Testis (tissue), 3 donors: ENCODE measurements around the gene TOM1L2. TPM values are rescaled to one million over a fixed set of nuclear protein-coding genes. Genes with fewer than 3 reads are reported as not detected.
A peak's percentile ranks its signal among the peaks of the same experiment; 100 is the strongest.

Source experiments
- DNase-seq: peaks from one replicate; pipeline ENCODE4 v3.0.0-alpha.2; 2019
- H3K27ac ChIP-seq, 2 donors: fragments of 200-600 bp; sonication (generic); one replicate each; pipeline ENCODE4 v1.5.1; 2019
- H3K27me3 ChIP-seq: fragments of 200-600 bp; sonication (generic); one replicate; pipeline ENCODE4 v1.5.1; 2019
- H3K36me3 ChIP-seq: fragments of 200-600 bp; sonication (generic); one replicate; pipeline ENCODE4 v1.5.1; 2017; ENCODE audit warnings: low read depth; ENCODE audit errors: missing control alignments
- H3K4me1 ChIP-seq: fragments of 200-600 bp; sonication (generic); one replicate; pipeline ENCODE4 v1.5.1; 2019
- H3K4me3 ChIP-seq, 2 donors: fragments of 200-600 bp; sonication (generic); one replicate each; pipeline ENCODE4 v1.5.1; 2017 to 2019
- H3K9me3 ChIP-seq: fragments of 200-600 bp; sonication (generic); one replicate; pipeline ENCODE4 v1.5.1; 2017
- POLR2A ChIP-seq: fragments of 450-650 bp; IDR thresholded peaks from one replicate; pipeline ENCODE4 v1.6.1; 2017; ENCODE audit warnings: antibody characterized with exemption, mild to moderate bottlenecking, moderate library complexity
- WGBS, 2 donors: methylation state at CpG; one replicate each; pipeline ENCODE4 v1.1.5; 2018; 5-methylcytosine and 5-hydroxymethylcytosine counted together
- intact Hi-C: fragments of 100-400 bp; cut with DNase I; formaldehyde crosslinking; loops from one replicate; pipeline ENCODE4 v1.15.1; 2023; ENCODE audit warnings: low total_unique reads
- polyA plus RNA-seq: library from polyadenylated mRNA; stranded (reverse); fragments of 350-450 nt; fragmentation: Illumina TruSeq; extraction: RNeasy Lipid Tissue Mini Kit (QIAGEN cat#74804); gene quantifications from one replicate; pipeline ENCODE4 v1.2.3, GENCODE V29; 2014; ENCODE audit warnings: low read depth, low replicate concordance; ENCODE audit not compliant: insufficient read depth
- total RNA-seq, 2 donors: library from RNA; depleted of rRNA; stranded (reverse); fragments of >200 nt; gene quantifications; one replicate each; pipeline ENCODE4 v1.2.3, GENCODE V29; 2016
- TF ChIP-seq, protein P1 (sequence below), 3 experiments: fragments of 450-650 bp in 2 of 3; fragments of 200-600 bp in 1 of 3; sonication (generic) in 1 of 3; IDR thresholded peaks; one replicate each; pipeline ENCODE4 v1.5.1; 2016 to 2019; ENCODE audit warnings: antibody characterized with exemption in 3 of 3, mild to moderate bottlenecking in 2 of 3, moderate library complexity in 1 of 3

TOM1L2 gene
- total and polyA plus RNA-seq, 3 donors from 2014 or later, result 92.4 to 221 (median 218) TPM

DNA sequence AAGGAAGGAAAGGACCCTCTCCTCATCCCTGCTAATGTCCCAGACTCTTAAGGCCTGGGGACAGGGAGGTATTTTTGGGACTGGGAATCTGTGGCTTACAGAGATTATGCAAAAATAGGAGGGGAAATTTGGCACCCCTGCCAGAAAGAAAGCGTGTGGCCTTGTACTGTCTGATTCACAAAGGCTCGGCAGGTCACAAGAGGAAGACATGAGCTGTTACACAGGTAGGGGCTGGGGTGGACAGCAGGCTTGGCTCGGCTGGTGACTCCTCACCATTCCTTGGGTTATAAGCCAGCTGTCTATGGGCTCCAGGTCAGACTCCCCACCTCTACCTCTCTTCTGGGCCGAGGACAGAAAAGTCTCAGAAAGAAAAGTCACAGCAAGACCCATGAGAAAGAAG, 114.7 kb downstream of the TOM1L2 start:
- H3K27me3 ChIP-seq, result no peaks in the 10 kb centered on the region
- 66 to 79% methylated on average over 3 to 4 of the region's 4 CpGs for WGBS, 2 donors
- intact Hi-C loops, result loop anchor here (5.0 kb wide), 1 partner anchor 45 kb away; no protein-coding TSS in a partner anchor
- no peak for DNase-seq
- H3K27ac ChIP-seq, result peak overlapping the region in 1 of 2 donors; percentile 64
- no peaks in the 10 kb centered on the region for H3K9me3 ChIP-seq
- no peak for TF ChIP-seq POLR2A
- TF ChIP-seq, protein P1, sequence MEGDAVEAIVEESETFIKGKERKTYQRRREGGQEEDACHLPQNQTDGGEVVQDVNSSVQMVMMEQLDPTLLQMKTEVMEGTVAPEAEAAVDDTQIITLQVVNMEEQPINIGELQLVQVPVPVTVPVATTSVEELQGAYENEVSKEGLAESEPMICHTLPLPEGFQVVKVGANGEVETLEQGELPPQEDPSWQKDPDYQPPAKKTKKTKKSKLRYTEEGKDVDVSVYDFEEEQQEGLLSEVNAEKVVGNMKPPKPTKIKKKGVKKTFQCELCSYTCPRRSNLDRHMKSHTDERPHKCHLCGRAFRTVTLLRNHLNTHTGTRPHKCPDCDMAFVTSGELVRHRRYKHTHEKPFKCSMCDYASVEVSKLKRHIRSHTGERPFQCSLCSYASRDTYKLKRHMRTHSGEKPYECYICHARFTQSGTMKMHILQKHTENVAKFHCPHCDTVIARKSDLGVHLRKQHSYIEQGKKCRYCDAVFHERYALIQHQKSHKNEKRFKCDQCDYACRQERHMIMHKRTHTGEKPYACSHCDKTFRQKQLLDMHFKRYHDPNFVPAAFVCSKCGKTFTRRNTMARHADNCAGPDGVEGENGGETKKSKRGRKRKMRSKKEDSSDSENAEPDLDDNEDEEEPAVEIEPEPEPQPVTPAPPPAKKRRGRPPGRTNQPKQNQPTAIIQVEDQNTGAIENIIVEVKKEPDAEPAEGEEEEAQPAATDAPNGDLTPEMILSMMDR (IDR thresholded peaks at IDR 0.05), result no peak
- H3K36me3 ChIP-seq, result no peaks in the 10 kb centered on the region
- no peak overlapping the region for H3K4me3 ChIP-seq
- H3K4me1 ChIP-seq, result peaks cover 24% of the 10 kb centered on the region

DNA sequence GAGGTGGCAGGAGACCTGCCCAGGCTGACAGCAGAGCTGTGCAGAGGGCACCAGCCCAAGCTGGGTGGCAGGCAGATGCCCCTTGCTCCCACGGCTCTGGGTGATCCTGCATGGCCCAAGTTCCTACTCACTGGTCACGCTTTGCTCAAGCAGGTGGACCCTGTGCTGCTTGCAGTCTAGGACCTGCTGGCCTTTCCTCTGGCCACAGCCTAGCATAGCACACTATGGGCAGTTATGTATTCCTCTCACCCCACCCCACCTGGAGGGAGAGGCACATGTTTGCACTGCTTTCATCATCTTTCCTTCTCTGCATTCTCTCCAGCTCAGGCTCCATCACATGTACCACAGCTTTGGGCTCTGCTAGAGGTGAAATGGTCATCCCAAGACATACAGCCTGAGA, 115.8 kb downstream of the TOM1L2 start:
- Histone ChIP-seq H3K27me3 (no peaks in the 10 kb centered on the region), H3K27ac (peak overlapping the region in 1 of 2 donors; percentile 64), H3K36me3 (no peaks in the 10 kb centered on the region), H3K4me1 (peaks cover 24% of the 10 kb centered on the region), H3K4me3 (no peak overlapping the region), H3K9me3 (no peaks in the 10 kb centered on the region)
- no peak for DNase-seq
- WGBS, 2 donors, result 49 to 65% methylated on average over 2 of the region's 2 CpGs
- intact Hi-C loops, result loop anchor here (5.0 kb wide), 1 partner anchor 44 kb away; no protein-coding TSS in a partner anchor
- TF ChIP-seq, protein P1 (IDR thresholded peaks at IDR 0.05), result no peak
- no peak for TF ChIP-seq POLR2A

DNA sequence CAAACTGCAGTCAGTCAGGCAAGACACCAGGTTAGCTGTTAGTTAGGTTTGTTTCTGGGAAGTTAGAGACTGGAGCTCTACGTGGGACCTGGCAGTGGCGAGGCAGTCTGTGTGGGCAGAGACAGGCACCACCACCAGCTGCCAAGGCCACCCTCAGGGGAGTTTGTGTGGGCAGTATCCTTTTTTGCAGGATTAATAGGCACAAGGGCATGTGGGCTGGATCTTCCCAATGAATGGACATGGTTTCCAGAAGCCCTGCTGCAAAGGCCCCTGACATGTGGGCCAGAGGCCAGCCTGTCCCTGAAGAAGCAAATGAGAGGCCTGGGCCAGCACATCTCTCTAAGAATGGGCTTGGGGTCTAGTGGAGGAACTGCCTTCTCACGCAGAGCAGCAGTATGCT, 116.2 kb downstream of the TOM1L2 start:
- no peaks in the 10 kb centered on the region for H3K36me3 ChIP-seq
- TF ChIP-seq, protein P1 (IDR thresholded peaks at IDR 0.05), result no peak
- TF ChIP-seq POLR2A, result no peak
- no peaks in the 10 kb centered on the region for H3K27me3 ChIP-seq
- 40 to 46% methylated on average over 3 of the region's 3 CpGs for WGBS, 2 donors
- peaks cover 24% of the 10 kb centered on the region for H3K4me1 ChIP-seq
- peak; percentile 91 for DNase-seq
- H3K9me3 ChIP-seq, result no peaks in the 10 kb centered on the region
- H3K27ac ChIP-seq, result peak overlapping the region in 1 of 2 donors; percentile 59
- no peak overlapping the region for H3K4me3 ChIP-seq
- intact Hi-C loops, result loop anchor here (5.0 kb wide), 1 partner anchor 44 kb away; no protein-coding TSS in a partner anchor

DNA sequence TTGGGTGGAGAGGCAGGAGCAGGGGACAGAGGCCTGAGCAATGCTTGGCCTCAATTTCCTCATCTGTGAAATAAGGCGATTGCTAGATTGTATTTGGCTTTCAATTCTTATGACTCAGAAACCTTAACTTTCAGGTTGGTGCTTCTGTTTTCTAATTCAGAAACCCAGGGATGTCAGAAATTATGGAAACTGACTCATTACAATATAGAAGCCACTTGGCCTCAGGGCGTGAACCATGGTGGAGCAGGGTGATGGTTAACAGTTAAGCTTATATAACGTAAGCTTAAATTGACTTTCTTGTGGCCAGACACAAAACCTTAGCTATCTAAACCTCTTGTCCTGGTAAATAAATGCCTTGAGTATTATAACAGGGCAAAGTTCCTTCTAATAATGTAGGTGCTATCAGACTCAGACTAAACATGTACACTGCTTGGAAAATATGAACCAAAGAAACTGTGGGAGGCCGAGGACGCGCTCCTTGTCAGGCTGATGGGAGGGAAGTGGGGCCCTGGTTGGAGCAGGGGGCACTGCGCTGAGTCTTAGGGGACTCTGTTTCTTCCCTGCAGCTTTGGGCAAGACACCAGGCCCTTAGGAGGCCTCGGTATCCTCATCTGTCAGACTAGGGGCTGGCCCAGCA, 118.3 kb downstream of the TOM1L2 start:
- WGBS, 2 donors, result 90% methylated on average over 8 of the region's 8 CpGs
- no peak for DNase-seq
- Histone ChIP-seq H3K36me3 (no peaks in the 10 kb centered on the region), H3K4me1 (peaks cover 45% of the 10 kb centered on the region), H3K27ac (no peak overlapping the region), H3K9me3 (no peaks in the 10 kb centered on the region), H3K4me3 (no peak overlapping the region), H3K27me3 (no peaks in the 10 kb centered on the region)
- TF ChIP-seq, protein P1 (IDR thresholded peaks at IDR 0.05), result no peak
- TF ChIP-seq POLR2A, result no peak
- intact Hi-C loops, result loop anchor here (5.0 kb wide), 1 partner anchor 172 kb away; the partner anchor contains the start of gene RAI1

DNA sequence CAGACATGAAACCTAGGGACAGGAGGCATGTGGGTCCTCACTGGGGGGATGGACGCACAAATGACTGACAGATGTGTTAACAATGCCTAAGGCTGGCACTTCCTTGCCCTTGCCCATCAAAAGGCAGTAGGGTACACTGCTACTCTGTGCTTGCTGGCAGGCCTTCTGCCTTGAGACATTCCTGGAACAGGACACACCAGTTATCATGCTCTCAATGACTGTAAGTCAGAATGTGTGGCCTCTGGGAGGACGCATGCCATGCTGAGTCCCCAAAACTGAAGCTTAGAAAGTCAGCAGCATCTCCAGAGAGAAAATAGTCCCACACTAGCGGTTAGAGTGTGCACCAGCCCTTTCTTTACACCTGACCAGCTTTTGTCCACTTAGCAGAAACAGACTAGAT, 119.3 kb downstream of the TOM1L2 start:
- WGBS, 2 donors, result 75 to 81% methylated on average over 2 to 3 of the region's 3 CpGs
- DNase-seq, result no peak
- Histone ChIP-seq H3K4me1 (peaks cover 55% of the 10 kb centered on the region), H3K36me3 (no peaks in the 10 kb centered on the region), H3K27me3 (no peaks in the 10 kb centered on the region), H3K4me3 (no peak overlapping the region), H3K9me3 (no peaks in the 10 kb centered on the region), H3K27ac (no peak overlapping the region)
- TF ChIP-seq, protein P1 (IDR thresholded peaks at IDR 0.05), result no peak
- no peak for TF ChIP-seq POLR2A
- intact Hi-C loops, result loop anchor here (5.0 kb wide), 1 partner anchor 171 kb away; the partner anchor contains the start of gene RAI1
